HCT116 (cell line): ENCODE data around the gene IL17RD.
A peak's percentile ranks its signal among the peaks of the same experiment; 100 is the strongest.
"Not testable (repeated sequence)": the region's sequence is repeated elsewhere in the genome, so short reads cannot be mapped to it uniquely, and the experiment has no call there.

ENCODE experiments used
- ATF3 ChIP-seq: IDR thresholded peaks from 2 replicates; pipeline ENCODE4 v1.6.1; 2012
- CEBPB ChIP-seq: IDR thresholded peaks from 2 replicates; pipeline ENCODE4 v1.6.1; 2012; ENCODE audit warnings: low read depth
- EGR1 ChIP-seq: IDR thresholded peaks from 2 replicates; pipeline ENCODE4 v1.6.1; 2012; ENCODE audit warnings: low read depth
- EZH2 ChIP-seq: fragments of 200-600 bp; sonication (generic); IDR thresholded peaks from 2 replicates; pipeline ENCODE4 v1.6.1; 2017; ENCODE audit warnings: antibody characterized with exemption, mixed run types
- EZH2phosphoT487 ChIP-seq: fragments of 200-600 bp; IDR thresholded peaks from 2 replicates; pipeline ENCODE4 v1.6.1; 2018; ENCODE audit warnings: antibody characterized with exemption, borderline replicate concordance
- FOSL1 ChIP-seq: IDR thresholded peaks from 2 replicates; pipeline ENCODE4 v1.6.1; 2012; ENCODE audit warnings: low read depth
- POLR2A ChIP-seq: IDR thresholded peaks from 2 replicates; pipeline ENCODE4 v1.7.0; 2011; ENCODE audit warnings: borderline replicate concordance; ENCODE audit not compliant: insufficient read depth, insufficient read length; ENCODE audit errors: extremely low read depth
- POLR2AphosphoS5 ChIP-seq: IDR thresholded peaks from 2 replicates; pipeline ENCODE4 v1.6.1; 2011; ENCODE audit warnings: mild to moderate bottlenecking, low read depth, low read length, moderate library complexity
- RAD21 ChIP-seq: IDR thresholded peaks from 2 replicates; pipeline ENCODE4 v1.6.1; 2012; ENCODE audit warnings: low read depth, mild to moderate bottlenecking
- YY1 ChIP-seq: IDR thresholded peaks from 2 replicates; pipeline ENCODE4 v1.6.1; 2011; ENCODE audit warnings: low read length, low read depth, moderate library complexity, mild to moderate bottlenecking; ENCODE audit not compliant: insufficient replicate concordance; ENCODE audit errors: extremely low read depth
- ZFX ChIP-seq: fragments of 450-650 bp; IDR thresholded peaks from 2 replicates; pipeline ENCODE4 v1.6.1; 2017
- ZNF274 ChIP-seq: fragments of 200-500 bp; sonication (Bioruptor generic); IDR thresholded peaks from 2 replicates; pipeline ENCODE4 v1.6.1; 2014; ENCODE audit warnings: mild to moderate bottlenecking, low read depth, low read length, inconsistent platforms
- TF ChIP-seq, protein P1 (sequence below): IDR thresholded peaks from 2 replicates; pipeline ENCODE4 v1.6.1; 2012
- TF ChIP-seq, protein P2 (sequence below), 3 experiments: fragments of 200-600 bp in 1 of 3; sonication (generic) in 1 of 3; IDR thresholded peaks in 2 of 3; conservative IDR thresholded peaks in 1 of 3; 2 replicates each; pipeline ENCODE4 v1.5.1; 2012 to 2017; ENCODE audit warnings: low read depth in 2 of 3, low read length in 2 of 3, antibody characterized with exemption in 1 of 3, borderline replicate concordance in 1 of 3, control low read depth in 1 of 3, mild to moderate bottlenecking in 1 of 3, mixed read lengths in 1 of 3, mixed run types in 1 of 3, moderate library complexity in 1 of 3; ENCODE audit not compliant: insufficient read depth in 1 of 3

DNA sequence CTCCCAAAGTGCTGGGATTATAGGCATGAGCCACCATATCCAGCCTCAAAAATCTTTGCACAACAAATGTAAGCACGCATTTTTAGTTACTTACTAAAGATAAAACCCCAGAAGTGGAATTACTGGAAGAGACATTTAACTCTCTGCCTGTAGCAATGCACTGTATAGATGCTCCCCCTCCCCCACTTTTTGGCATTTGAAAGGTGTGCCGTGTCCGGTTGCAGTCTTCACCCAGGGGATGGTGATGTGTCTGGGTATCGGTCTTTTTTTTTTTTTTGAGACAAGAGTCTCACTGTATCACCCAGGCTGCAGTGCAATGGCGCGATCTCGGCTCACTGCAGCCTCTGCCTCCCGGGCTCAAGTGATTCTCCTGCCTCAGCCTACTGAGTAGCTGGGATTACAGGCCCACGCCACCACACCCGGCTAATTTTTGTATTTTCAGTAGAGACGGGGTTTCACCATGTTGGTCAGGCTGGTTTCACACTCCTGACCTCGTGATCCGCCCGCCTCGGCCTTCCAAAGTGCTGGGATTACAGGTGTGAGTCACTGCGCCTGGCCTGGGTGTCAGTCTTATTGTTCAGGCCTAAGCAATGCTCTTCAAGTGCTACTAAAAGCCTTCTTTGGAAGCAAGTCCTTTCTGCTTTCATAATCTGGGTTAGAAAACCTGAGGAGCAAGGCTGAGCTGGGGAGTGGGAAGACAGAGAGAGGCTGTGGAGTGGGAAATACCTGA is 81.7 kb downstream of the IL17RD start:
- not testable (repeated sequence) for TF ChIP-seq POLR2A, EZH2phosphoT487, YY1, ZFX, ATF3, EGR1, ZNF274, EZH2, RAD21
- TF ChIP-seq, protein P1, sequence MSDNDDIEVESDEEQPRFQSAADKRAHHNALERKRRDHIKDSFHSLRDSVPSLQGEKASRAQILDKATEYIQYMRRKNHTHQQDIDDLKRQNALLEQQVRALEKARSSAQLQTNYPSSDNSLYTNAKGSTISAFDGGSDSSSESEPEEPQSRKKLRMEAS, result peak; percentile 94
- TF ChIP-seq, protein P2, sequence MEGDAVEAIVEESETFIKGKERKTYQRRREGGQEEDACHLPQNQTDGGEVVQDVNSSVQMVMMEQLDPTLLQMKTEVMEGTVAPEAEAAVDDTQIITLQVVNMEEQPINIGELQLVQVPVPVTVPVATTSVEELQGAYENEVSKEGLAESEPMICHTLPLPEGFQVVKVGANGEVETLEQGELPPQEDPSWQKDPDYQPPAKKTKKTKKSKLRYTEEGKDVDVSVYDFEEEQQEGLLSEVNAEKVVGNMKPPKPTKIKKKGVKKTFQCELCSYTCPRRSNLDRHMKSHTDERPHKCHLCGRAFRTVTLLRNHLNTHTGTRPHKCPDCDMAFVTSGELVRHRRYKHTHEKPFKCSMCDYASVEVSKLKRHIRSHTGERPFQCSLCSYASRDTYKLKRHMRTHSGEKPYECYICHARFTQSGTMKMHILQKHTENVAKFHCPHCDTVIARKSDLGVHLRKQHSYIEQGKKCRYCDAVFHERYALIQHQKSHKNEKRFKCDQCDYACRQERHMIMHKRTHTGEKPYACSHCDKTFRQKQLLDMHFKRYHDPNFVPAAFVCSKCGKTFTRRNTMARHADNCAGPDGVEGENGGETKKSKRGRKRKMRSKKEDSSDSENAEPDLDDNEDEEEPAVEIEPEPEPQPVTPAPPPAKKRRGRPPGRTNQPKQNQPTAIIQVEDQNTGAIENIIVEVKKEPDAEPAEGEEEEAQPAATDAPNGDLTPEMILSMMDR (IDR thresholded peaks at IDR 0.05 in 2 of 3, conservative IDR thresholded peaks at IDR 0.05 in 1 of 3; ENCODE audit: borderline replicate concordance in 1 of 3, insufficient read depth in 1 of 3, low read depth in 2 of 3, low read length in 2 of 3), result not testable (repeated sequence)
- TF ChIP-seq POLR2AphosphoS5 (peak; percentile 28; the same call in 1 of the 2 replicates), CEBPB (peak; percentile 42; the same call in 1 of the 2 replicates), FOSL1 (peak; percentile 73)
